GM12878 (cell line): Measurements from ENCODE around the gene CEP170B.

Experiments used
- ASH2L ChIP-seq: fragments of 300-600, 200-600 bp; sonication (generic); IDR thresholded peaks from 2 replicates; pipeline ENCODE4 v1.6.1; 2017; ENCODE audit warnings: low read depth, mild to moderate bottlenecking, borderline replicate concordance
- EGR1 ChIP-seq, 2 experiments: IDR thresholded peaks; 1 replicate in 1 of 2; 2 replicates in 1 of 2; pipeline ENCODE4 v1.6.1; 2011 to 2012; ENCODE audit warnings: low read depth in 2 of 2, low read length in 2 of 2, borderline replicate concordance in 1 of 2, mild to moderate bottlenecking in 1 of 2, moderate library complexity in 1 of 2
- EZH2 ChIP-seq: IDR thresholded peaks from 2 replicates; pipeline ENCODE4 v1.6.1; 2012; ENCODE audit warnings: low read depth, mild to moderate bottlenecking, control low read depth, inconsistent platforms, low read length, borderline replicate concordance; ENCODE audit not compliant: control insufficient read depth
- SREBF1 ChIP-seq: IDR thresholded peaks from 2 replicates; pipeline ENCODE4 v1.6.1; 2012; ENCODE audit warnings: mild to moderate bottlenecking, low read length
- TF ChIP-seq, protein P1 (sequence below), 3 experiments: IDR thresholded peaks in 2 of 3; conservative IDR thresholded peaks in 1 of 3; 2 replicates each; pipeline ENCODE4 v1.5.1; 2011; ENCODE audit warnings: low read depth in 3 of 3, low read length in 3 of 3, mild to moderate bottlenecking in 3 of 3, control low read depth in 2 of 3, moderate library complexity in 2 of 3, inconsistent platforms in 1 of 3, mixed read lengths in 1 of 3; ENCODE audit not compliant: control insufficient read depth in 2 of 3, insufficient read depth in 1 of 3; ENCODE audit errors: extremely low read depth in 1 of 3
- TF ChIP-seq, protein P2 (sequence below): fragments of 450-650 bp; formaldehyde crosslinking; IDR thresholded peaks from 2 replicates; pipeline ENCODE4 v1.4.0; 2022; ENCODE audit warnings: mild to moderate bottlenecking, moderate library complexity

- no peak for TF ChIP-seq ASH2L
- no peak for TF ChIP-seq EGR1 (IDR thresholded peaks at IDR 0.05; ENCODE audit: borderline replicate concordance in 1 of 2, low read depth in 2 of 2, low read length in 2 of 2)
- no peak for TF ChIP-seq EZH2
- TF ChIP-seq, protein P1, sequence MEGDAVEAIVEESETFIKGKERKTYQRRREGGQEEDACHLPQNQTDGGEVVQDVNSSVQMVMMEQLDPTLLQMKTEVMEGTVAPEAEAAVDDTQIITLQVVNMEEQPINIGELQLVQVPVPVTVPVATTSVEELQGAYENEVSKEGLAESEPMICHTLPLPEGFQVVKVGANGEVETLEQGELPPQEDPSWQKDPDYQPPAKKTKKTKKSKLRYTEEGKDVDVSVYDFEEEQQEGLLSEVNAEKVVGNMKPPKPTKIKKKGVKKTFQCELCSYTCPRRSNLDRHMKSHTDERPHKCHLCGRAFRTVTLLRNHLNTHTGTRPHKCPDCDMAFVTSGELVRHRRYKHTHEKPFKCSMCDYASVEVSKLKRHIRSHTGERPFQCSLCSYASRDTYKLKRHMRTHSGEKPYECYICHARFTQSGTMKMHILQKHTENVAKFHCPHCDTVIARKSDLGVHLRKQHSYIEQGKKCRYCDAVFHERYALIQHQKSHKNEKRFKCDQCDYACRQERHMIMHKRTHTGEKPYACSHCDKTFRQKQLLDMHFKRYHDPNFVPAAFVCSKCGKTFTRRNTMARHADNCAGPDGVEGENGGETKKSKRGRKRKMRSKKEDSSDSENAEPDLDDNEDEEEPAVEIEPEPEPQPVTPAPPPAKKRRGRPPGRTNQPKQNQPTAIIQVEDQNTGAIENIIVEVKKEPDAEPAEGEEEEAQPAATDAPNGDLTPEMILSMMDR (IDR thresholded peaks at IDR 0.05 in 2 of 3, conservative IDR thresholded peaks at IDR 0.05 in 1 of 3; ENCODE audit: control insufficient read depth in 2 of 3, extremely low read depth in 1 of 3, insufficient read depth in 1 of 3, low read depth in 3 of 3, low read length in 3 of 3): no peak
- no peak for TF ChIP-seq SREBF1
- TF ChIP-seq, protein P2, sequence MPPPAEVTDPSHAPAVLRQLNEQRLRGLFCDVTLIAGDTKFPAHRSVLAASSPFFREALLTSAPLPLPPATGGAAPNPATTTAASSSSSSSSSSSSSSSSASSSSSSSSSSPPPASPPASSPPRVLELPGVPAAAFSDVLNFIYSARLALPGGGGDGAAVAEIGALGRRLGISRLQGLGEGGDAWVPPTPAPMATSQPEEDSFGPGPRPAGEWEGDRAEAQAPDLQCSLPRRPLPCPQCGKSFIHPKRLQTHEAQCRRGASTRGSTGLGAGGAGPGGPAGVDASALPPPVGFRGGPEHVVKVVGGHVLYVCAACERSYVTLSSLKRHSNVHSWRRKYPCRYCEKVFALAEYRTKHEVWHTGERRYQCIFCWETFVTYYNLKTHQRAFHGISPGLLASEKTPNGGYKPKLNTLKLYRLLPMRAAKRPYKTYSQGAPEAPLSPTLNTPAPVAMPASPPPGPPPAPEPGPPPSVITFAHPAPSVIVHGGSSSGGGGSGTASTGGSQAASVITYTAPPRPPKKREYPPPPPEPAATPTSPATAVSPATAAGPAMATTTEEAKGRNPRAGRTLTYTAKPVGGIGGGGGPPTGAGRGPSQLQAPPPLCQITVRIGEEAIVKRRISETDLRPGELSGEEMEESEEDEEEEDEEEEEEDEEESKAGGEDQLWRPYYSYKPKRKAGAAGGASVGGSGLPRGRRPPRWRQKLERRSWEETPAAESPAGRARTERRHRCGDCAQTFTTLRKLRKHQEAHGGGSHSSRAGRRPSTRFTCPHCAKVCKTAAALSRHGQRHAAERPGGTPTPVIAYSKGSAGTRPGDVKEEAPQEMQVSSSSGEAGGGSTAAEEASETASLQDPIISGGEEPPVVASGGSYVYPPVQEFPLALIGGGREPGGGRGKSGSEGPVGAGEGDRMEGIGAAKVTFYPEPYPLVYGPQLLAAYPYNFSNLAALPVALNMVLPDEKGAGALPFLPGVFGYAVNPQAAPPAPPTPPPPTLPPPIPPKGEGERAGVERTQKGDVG: no peak
Measured at GRCh38 chr14:104919993-104920315, 54.9 kb downstream of the CEP170B start.
